A549 (cell line): Measurements from ENCODE around the gene BICC1. TPM values are rescaled to one million over a fixed set of nuclear protein-coding genes. Genes with fewer than 3 reads are reported as not detected.

Experiments
- ATAC-seq, 2 experiments: fragments of 200-7000 bp in 1 of 2; fragments of >200 bp in 1 of 2; cut with Nextera tagmentation in 1 of 2; cut with Tn5 transposase in 1 of 2; 3 replicates each; pipeline versions ENCODE4 v1.8.0 to v1.9.1; 2018 to 2020; ENCODE audit warnings: mild to moderate bottlenecking in 1 of 2, moderate library complexity in 1 of 2
- CTCF ChIA-PET: fragments of 300-600 bp; sonication (Branson Sonifier 250); formaldehyde crosslinking; extraction: SDS; loops from one replicate; lab custom pipeline; 2021; ENCODE audit warnings: antibody characterized with exemption, inconsistent platforms; lab: Yijun Ruan, JAX
- POLR2A ChIA-PET: fragments of 350-600 bp; formaldehyde crosslinking; extraction: SDS; loops from one replicate; lab custom pipeline; 2021; ENCODE audit warnings: antibody characterized with exemption, inconsistent platforms; lab: Yijun Ruan, JAX
- DNase-seq, 2 experiments: peaks; one replicate each; pipeline versions ENCODE4 v3.0.0 to v3.0.0-alpha.2; 2011 to 2016; ENCODE audit warnings: low read depth in 1 of 2, low spot score in 1 of 2
- FAIRE-seq: peaks from 2 replicates; lab custom pipeline; 2011; peaks lifted over from hg19 to GRCh38; lab: Jason Lieb, UNC
- H3K27ac ChIP-seq, 2 experiments: fragments of >200 bp; sonication (Bioruptor Twin); formaldehyde crosslinking; 3 replicates each; pipeline ENCODE4 v1.5.1; 2016 to 2017
- H3K4me1 ChIP-seq: fragments of >200 bp; sonication (Bioruptor Twin); formaldehyde crosslinking; 3 replicates; pipeline ENCODE4 v1.6.1; 2016
- H3K4me2 ChIP-seq: fragments of >200 bp; sonication (Bioruptor Twin); formaldehyde crosslinking; 3 replicates; pipeline ENCODE4 v1.6.1; 2016
- H3K4me3 ChIP-seq: fragments of >200 bp; sonication (Bioruptor Twin); formaldehyde crosslinking; 3 replicates; pipeline ENCODE4 v1.5.1; 2016
- H3K9me3 ChIP-seq: fragments of >200 bp; sonication (Bioruptor Twin); formaldehyde crosslinking; 3 replicates; pipeline ENCODE4 v1.6.1; 2016
- BHLHE40 ChIP-seq: IDR thresholded peaks from 2 replicates; pipeline ENCODE4 v1.6.1; 2012; ENCODE audit warnings: low read depth, low read length, inconsistent platforms
- CHD2 ChIP-seq: fragments of 150-350 bp; IDR thresholded peaks from 2 replicates; pipeline ENCODE4 v1.6.1; 2014; ENCODE audit warnings: low read length; ENCODE audit not compliant: partially characterized antibody
- FOXS1 ChIP-seq: fragments of 250-450 bp; sonication (Bioruptor Pico); IDR thresholded peaks from 2 replicates; pipeline ENCODE4 v1.5.0; 2020; ENCODE audit warnings: mild to moderate bottlenecking, moderate library complexity
- HEYL ChIP-seq: fragments of 250-450 bp; sonication (Bioruptor Pico); IDR thresholded peaks from 2 replicates; pipeline ENCODE4 v1.8.0; 2021; ENCODE audit warnings: mild to moderate bottlenecking, moderate library complexity
- HOXA7 ChIP-seq: fragments of 250-450 bp; sonication (Bioruptor Pico); IDR thresholded peaks from 2 replicates; pipeline ENCODE4 v1.5.0; 2020; ENCODE audit warnings: mild to moderate bottlenecking, moderate library complexity
- JUN ChIP-seq, 2 experiments: fragments of >200 bp; sonication (Bioruptor Twin); formaldehyde crosslinking; IDR thresholded peaks; 2 replicates in 1 of 2; 3 replicates in 1 of 2; pipeline ENCODE4 v1.6.1; 2016 to 2017
- KDM1A ChIP-seq: fragments of 200-600 bp; sonication (generic); IDR thresholded peaks from 2 replicates; pipeline ENCODE4 v1.6.1; 2016; ENCODE audit warnings: low read depth, mild to moderate bottlenecking
- KDM5A ChIP-seq: fragments of 200-600 bp; sonication (generic); IDR thresholded peaks from 2 replicates; pipeline ENCODE4 v1.6.1; 2016; ENCODE audit warnings: antibody characterized with exemption, mild to moderate bottlenecking
- MAFK ChIP-seq: fragments of 450-650 bp; IDR thresholded peaks from 2 replicates; pipeline ENCODE4 v1.6.1; 2014; ENCODE audit not compliant: partially characterized antibody
- MAZ ChIP-seq: fragments of 150-350 bp; IDR thresholded peaks from 2 replicates; pipeline ENCODE4 v1.6.1; 2014; ENCODE audit warnings: antibody characterized with exemption, low read depth, low read length, borderline replicate concordance
- MYC ChIP-seq: IDR thresholded peaks from 2 replicates; pipeline ENCODE4 v1.6.1; 2012; ENCODE audit warnings: mild to moderate bottlenecking, inconsistent platforms, low read length, improper control_type of control experiment, borderline replicate concordance
- NR3C1 ChIP-seq: fragments of >200 bp; sonication (Bioruptor Twin); formaldehyde crosslinking; IDR thresholded peaks from 3 replicates; pipeline ENCODE4 v1.6.1; 2017
- RCOR1 ChIP-seq: fragments of 150-350 bp; IDR thresholded peaks from 2 replicates; pipeline ENCODE4 v1.6.1; 2014; ENCODE audit warnings: antibody characterized with exemption, low read length, low read depth
- RNF2 ChIP-seq: fragments of 200-600 bp; sonication (generic); IDR thresholded peaks from 2 replicates; pipeline ENCODE4 v1.6.1; 2016; ENCODE audit warnings: low read depth, mild to moderate bottlenecking, antibody characterized with exemption, moderate library complexity, borderline replicate concordance
- SREBF2 ChIP-seq: fragments of 450-650 bp; IDR thresholded peaks from 2 replicates; pipeline ENCODE4 v1.6.1; 2014; ENCODE audit warnings: mild to moderate bottlenecking, moderate library complexity
- TFCP2L1 ChIP-seq: fragments of 250-450 bp; sonication (Bioruptor Pico); IDR thresholded peaks from 2 replicates; pipeline ENCODE4 v1.5.0; 2021; ENCODE audit warnings: mild to moderate bottlenecking
- ZC3H11A ChIP-seq: fragments of 450-650 bp; IDR thresholded peaks from 2 replicates; pipeline ENCODE4 v1.6.1; 2014; ENCODE audit warnings: antibody characterized with exemption, mild to moderate bottlenecking
- WGBS: methylation state at CpG from one replicate; pipeline ENCODE4 v1.1.6; 2017; ENCODE audit errors: missing lambda C conversion rate; 5-methylcytosine and 5-hydroxymethylcytosine counted together
- polyA plus RNA-seq, 4 experiments: library from polyadenylated mRNA; depleted of rRNA in 3 of 4; stranded (reverse); fragments of >200 nt; fragmentation: RNase III in 1 of 4; extraction: RNeasy Plus Mini Kit Qiagen cat#74134 plus additional on column Dnase treatment in 1 of 4; gene quantifications; 2 replicates in 3 of 4; 3 replicates in 1 of 4; pipeline ENCODE4 v1.2.3, GENCODE V29; 2011 to 2017
- TF ChIP-seq, protein P1 (sequence below): fragments of 250-450 bp; sonication (Bioruptor Pico); IDR thresholded peaks from 2 replicates; pipeline ENCODE4 v1.5.0; 2020; ENCODE audit warnings: low read depth, mild to moderate bottlenecking, moderate library complexity
- TF ChIP-seq, protein P2 (sequence below): fragments of >200 bp; sonication (Bioruptor Twin); formaldehyde crosslinking; IDR thresholded peaks from 3 replicates; pipeline ENCODE4 v1.5.1; 2016
- TF ChIP-seq, protein P3 (sequence below): IDR thresholded peaks from 2 replicates; pipeline ENCODE4 v1.6.1; 2012; ENCODE audit warnings: low read depth, borderline replicate concordance
- TF ChIP-seq, protein P4 (sequence below): IDR thresholded peaks from 2 replicates; pipeline ENCODE4 v1.6.1; 2012
- TF ChIP-seq, protein P5 (sequence below): fragments of 200-600 bp; sonication (generic); IDR thresholded peaks from 2 replicates; pipeline ENCODE4 v1.6.1; 2016; ENCODE audit warnings: antibody characterized with exemption, mild to moderate bottlenecking, moderate library complexity

The BICC1 gene
- polyA plus RNA-seq, 2 of the 4 experiments (the other 2 are of a cell fraction), result 36.9 to 56.8 TPM

DNA sequence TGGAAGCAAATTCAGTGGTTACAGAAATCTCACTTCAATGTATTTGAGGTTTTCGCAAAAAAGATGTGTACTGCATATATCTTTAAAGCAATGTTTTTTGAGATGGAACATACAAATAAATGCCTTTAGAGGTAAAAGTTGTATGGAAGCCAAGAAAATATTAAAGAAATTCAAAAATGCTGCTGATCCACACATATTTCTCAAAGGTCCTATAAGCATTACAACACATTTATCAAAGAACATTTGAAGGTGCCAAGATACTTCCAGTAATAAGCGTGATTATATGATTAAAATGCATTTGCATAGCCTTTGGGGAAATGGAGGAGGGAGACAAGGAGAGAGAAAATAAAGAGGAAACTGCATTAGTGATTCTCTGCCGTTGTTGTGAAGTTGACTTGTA, 260.1 kb downstream of the BICC1 start:
- POLR2A ChIA-PET, result no interaction called here
- ATAC-seq (no peak), DNase-seq (no peak), FAIRE-seq (no peak)
- no peak overlapping the region for H3K4me3 ChIP-seq
- TF ChIP-seq MAFK (no peak), KDM5A (no peak), HEYL (CRISPR knock-in tag) (no peak), ZC3H11A (no peak), TFCP2L1 (no peak), HOXA7 (CRISPR knock-in tag) (no peak), JUN (IDR thresholded peaks at IDR 0.05) (no peak), MAZ (no peak), RNF2 (no peak), CHD2 (no peak), NR3C1 (no peak)
- TF ChIP-seq, protein P1, sequence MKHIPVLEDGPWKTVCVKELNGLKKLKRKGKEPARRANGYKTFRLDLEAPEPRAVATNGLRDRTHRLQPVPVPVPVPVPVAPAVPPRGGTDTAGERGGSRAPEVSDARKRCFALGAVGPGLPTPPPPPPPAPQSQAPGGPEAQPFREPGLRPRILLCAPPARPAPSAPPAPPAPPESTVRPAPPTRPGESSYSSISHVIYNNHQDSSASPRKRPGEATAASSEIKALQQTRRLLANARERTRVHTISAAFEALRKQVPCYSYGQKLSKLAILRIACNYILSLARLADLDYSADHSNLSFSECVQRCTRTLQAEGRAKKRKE, result no peak
- TF ChIP-seq, protein P2, sequence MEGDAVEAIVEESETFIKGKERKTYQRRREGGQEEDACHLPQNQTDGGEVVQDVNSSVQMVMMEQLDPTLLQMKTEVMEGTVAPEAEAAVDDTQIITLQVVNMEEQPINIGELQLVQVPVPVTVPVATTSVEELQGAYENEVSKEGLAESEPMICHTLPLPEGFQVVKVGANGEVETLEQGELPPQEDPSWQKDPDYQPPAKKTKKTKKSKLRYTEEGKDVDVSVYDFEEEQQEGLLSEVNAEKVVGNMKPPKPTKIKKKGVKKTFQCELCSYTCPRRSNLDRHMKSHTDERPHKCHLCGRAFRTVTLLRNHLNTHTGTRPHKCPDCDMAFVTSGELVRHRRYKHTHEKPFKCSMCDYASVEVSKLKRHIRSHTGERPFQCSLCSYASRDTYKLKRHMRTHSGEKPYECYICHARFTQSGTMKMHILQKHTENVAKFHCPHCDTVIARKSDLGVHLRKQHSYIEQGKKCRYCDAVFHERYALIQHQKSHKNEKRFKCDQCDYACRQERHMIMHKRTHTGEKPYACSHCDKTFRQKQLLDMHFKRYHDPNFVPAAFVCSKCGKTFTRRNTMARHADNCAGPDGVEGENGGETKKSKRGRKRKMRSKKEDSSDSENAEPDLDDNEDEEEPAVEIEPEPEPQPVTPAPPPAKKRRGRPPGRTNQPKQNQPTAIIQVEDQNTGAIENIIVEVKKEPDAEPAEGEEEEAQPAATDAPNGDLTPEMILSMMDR, result no peak
- TF ChIP-seq, protein P3, sequence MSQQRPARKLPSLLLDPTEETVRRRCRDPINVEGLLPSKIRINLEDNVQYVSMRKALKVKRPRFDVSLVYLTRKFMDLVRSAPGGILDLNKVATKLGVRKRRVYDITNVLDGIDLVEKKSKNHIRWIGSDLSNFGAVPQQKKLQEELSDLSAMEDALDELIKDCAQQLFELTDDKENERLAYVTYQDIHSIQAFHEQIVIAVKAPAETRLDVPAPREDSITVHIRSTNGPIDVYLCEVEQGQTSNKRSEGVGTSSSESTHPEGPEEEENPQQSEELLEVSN, result no peak
- TF ChIP-seq, protein P4, sequence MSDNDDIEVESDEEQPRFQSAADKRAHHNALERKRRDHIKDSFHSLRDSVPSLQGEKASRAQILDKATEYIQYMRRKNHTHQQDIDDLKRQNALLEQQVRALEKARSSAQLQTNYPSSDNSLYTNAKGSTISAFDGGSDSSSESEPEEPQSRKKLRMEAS, result no peak
- TF ChIP-seq, protein P5, sequence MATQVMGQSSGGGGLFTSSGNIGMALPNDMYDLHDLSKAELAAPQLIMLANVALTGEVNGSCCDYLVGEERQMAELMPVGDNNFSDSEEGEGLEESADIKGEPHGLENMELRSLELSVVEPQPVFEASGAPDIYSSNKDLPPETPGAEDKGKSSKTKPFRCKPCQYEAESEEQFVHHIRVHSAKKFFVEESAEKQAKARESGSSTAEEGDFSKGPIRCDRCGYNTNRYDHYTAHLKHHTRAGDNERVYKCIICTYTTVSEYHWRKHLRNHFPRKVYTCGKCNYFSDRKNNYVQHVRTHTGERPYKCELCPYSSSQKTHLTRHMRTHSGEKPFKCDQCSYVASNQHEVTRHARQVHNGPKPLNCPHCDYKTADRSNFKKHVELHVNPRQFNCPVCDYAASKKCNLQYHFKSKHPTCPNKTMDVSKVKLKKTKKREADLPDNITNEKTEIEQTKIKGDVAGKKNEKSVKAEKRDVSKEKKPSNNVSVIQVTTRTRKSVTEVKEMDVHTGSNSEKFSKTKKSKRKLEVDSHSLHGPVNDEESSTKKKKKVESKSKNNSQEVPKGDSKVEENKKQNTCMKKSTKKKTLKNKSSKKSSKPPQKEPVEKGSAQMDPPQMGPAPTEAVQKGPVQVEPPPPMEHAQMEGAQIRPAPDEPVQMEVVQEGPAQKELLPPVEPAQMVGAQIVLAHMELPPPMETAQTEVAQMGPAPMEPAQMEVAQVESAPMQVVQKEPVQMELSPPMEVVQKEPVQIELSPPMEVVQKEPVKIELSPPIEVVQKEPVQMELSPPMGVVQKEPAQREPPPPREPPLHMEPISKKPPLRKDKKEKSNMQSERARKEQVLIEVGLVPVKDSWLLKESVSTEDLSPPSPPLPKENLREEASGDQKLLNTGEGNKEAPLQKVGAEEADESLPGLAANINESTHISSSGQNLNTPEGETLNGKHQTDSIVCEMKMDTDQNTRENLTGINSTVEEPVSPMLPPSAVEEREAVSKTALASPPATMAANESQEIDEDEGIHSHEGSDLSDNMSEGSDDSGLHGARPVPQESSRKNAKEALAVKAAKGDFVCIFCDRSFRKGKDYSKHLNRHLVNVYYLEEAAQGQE, result no peak
- H3K4me2 ChIP-seq, result no peak overlapping the region
- CTCF ChIA-PET, result interaction anchor here (1.3 kb wide), 1 partner anchor 8 kb away, joined by 3 read pairs; no protein-coding TSS in a partner anchor
- H3K9me3 ChIP-seq, result no peaks in the 10 kb centered on the region
- 89% methylated on average over 3 of the region's 3 CpGs for WGBS
- no peak overlapping the region for H3K27ac ChIP-seq
- peaks cover 35% of the 10 kb centered on the region for H3K4me1 ChIP-seq

DNA sequence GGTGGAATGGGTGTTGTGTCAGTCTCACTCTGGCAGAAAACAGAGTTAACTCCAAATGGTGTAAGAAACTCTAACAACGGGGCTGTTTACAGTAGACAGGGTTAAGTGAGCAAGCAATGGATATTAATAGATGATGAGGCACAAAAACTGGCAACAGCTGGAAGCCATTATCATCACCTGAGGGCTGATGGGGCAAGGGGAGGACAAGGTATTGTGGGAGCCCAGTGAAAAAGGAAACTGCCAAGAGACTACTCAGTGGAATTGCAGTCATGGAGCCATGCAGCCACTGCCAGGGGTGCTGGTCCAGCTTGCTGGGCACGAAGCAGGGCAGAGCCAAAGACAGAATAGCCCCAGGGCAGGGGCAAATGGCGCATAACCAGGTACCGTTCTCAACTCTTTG, 260.7 kb downstream of the BICC1 start:
- DNase-seq (no peak), ATAC-seq (no peak), FAIRE-seq (no peak)
- Histone ChIP-seq H3K27ac (no peak overlapping the region), H3K4me3 (no peak overlapping the region), H3K4me2 (no peak overlapping the region), H3K9me3 (no peaks in the 10 kb centered on the region), H3K4me1 (peaks cover 35% of the 10 kb centered on the region)
- 75% methylated on average over 4 of the region's 4 CpGs for WGBS
- CTCF ChIA-PET, result no interaction called here
- TF ChIP-seq KDM1A (no peak), ZC3H11A (no peak), SREBF2 (no peak), BHLHE40 (no peak), MAFK (no peak), FOXS1 (no peak), RCOR1 (no peak), MYC (no peak)
- POLR2A ChIA-PET, result no interaction called here
